Mesendoderm (in vitro differentiated cells): Measurements from ENCODE around the gene CALN1.

ENCODE experiments used
- DNase-seq: peaks from one replicate; pipeline ENCODE4 v3.0.0; 2013
- H2AK5ac ChIP-seq: 2 replicates; pipeline ENCODE4 v1.6.1; 2013; ENCODE audit warnings: low read length, inconsistent platforms
- H2BK120ac ChIP-seq: 2 replicates; pipeline ENCODE4 v1.6.1; 2013; ENCODE audit warnings: low read depth, mild to moderate bottlenecking, low read length, moderate library complexity, mixed read lengths
- H2BK15ac ChIP-seq: replicated peaks from 2 replicates; pipeline ENCODE4 v1.6.1; 2013; ENCODE audit warnings: low read depth, mild to moderate bottlenecking, moderate library complexity
- H2BK5ac ChIP-seq: 2 replicates; pipeline ENCODE4 v1.6.1; 2013; ENCODE audit warnings: low read length, inconsistent platforms
- H3K18ac ChIP-seq: 2 replicates; pipeline ENCODE4 v1.6.1; 2013; ENCODE audit warnings: mild to moderate bottlenecking, low read length, mixed read lengths
- H3K23ac ChIP-seq: one replicate; pipeline ENCODE4 v1.6.1; 2013; ENCODE audit warnings: low read length
- H3K27ac ChIP-seq: 2 replicates; pipeline ENCODE4 v1.5.1; 2013; ENCODE audit warnings: low read depth, mild to moderate bottlenecking, inconsistent platforms, low read length, moderate library complexity
- H3K27me3 ChIP-seq: 2 replicates; pipeline ENCODE4 v1.6.1; 2013; ENCODE audit warnings: low read length, control low read depth, mild to moderate bottlenecking, inconsistent platforms; ENCODE audit not compliant: insufficient read depth, poor library complexity
- H3K36me3 ChIP-seq: 2 replicates; pipeline ENCODE4 v1.6.1; 2013; ENCODE audit warnings: low read length, inconsistent platforms; ENCODE audit not compliant: control insufficient read depth, insufficient read depth
- H3K4ac ChIP-seq: one replicate; pipeline ENCODE4 v1.6.1; 2013; ENCODE audit warnings: low read depth, mild to moderate bottlenecking, low read length, moderate library complexity
- H3K4me1 ChIP-seq: 2 replicates; pipeline ENCODE4 v1.6.1; 2013; ENCODE audit warnings: low read depth, low read length, inconsistent platforms; ENCODE audit not compliant: control insufficient read depth
- H3K4me2 ChIP-seq: 2 replicates; pipeline ENCODE4 v1.6.1; 2013; ENCODE audit warnings: low read length
- H3K4me3 ChIP-seq: 2 replicates; pipeline ENCODE4 v1.5.1; 2013; ENCODE audit warnings: mild to moderate bottlenecking, low read length
- H3K56ac ChIP-seq: one replicate; pipeline ENCODE4 v1.6.1; 2013; ENCODE audit warnings: low read length
- H3K79me1 ChIP-seq: 2 replicates; pipeline ENCODE4 v1.6.1; 2013; ENCODE audit warnings: low read length, inconsistent platforms
- H3K79me2 ChIP-seq: 2 replicates; pipeline ENCODE4 v1.6.1; 2013; ENCODE audit warnings: mild to moderate bottlenecking, low read length; ENCODE audit not compliant: control insufficient read depth, insufficient read depth
- H3K9ac ChIP-seq: 2 replicates; pipeline ENCODE4 v1.6.1; 2013; ENCODE audit warnings: low read length, inconsistent platforms
- H4K5ac ChIP-seq: one replicate; pipeline ENCODE4 v1.6.1; 2013; ENCODE audit warnings: low read length
- H4K8ac ChIP-seq: one replicate; pipeline ENCODE4 v1.6.1; 2013; ENCODE audit warnings: low read depth, mild to moderate bottlenecking, control low read depth, low read length, moderate library complexity
- WGBS: extraction: QIAGEN DNeasy Blood & Tissue Kit; methylation state at CpG from one replicate; pipeline ENCODE4 v1.1.7; 2013; ENCODE audit warnings: low lambda C conversion rate, missing lambda C conversion rate; ENCODE audit not compliant: insufficient coverage; ENCODE audit errors: extremely low coverage; 5-methylcytosine and 5-hydroxymethylcytosine counted together

The CALN1 gene

GRCh38 chr7:72114129-72114528 lies 298.0 kb downstream of the CALN1 start:
- no peak overlapping the region for H4K5ac ChIP-seq
- H3K23ac ChIP-seq, result no peak overlapping the region
- H3K4ac ChIP-seq, result no peak overlapping the region
- H3K4me3 ChIP-seq, result no peak overlapping the region
- H3K36me3 ChIP-seq, result no peaks in the 10 kb centered on the region
- no peaks in the 10 kb centered on the region for H3K79me2 ChIP-seq
- no peak overlapping the region for H3K56ac ChIP-seq
- no peaks in the 10 kb centered on the region for H3K27me3 ChIP-seq
- H2AK5ac ChIP-seq, result no peak overlapping the region
- H3K4me1 ChIP-seq, result no peaks in the 10 kb centered on the region
- WGBS, result no CpG with 5 or more reads among the region's 2 CpGs
- no peak overlapping the region for H3K18ac ChIP-seq
- H2BK15ac ChIP-seq, result no peak overlapping the region
- no peaks in the 10 kb centered on the region for H3K79me1 ChIP-seq
- no peak overlapping the region for H3K27ac ChIP-seq
- no peak overlapping the region for H4K8ac ChIP-seq
- no peak for DNase-seq
- no peak overlapping the region for H3K4me2 ChIP-seq
- H3K9ac ChIP-seq, result no peak overlapping the region
- no peak overlapping the region for H2BK120ac ChIP-seq
- no peak overlapping the region for H2BK5ac ChIP-seq

GRCh38 chr7:72112992-72113391 lies 299.1 kb downstream of the CALN1 start:
- no peak overlapping the region for H2BK120ac ChIP-seq
- no peaks in the 10 kb centered on the region for H3K79me1 ChIP-seq
- H3K27me3 ChIP-seq, result no peaks in the 10 kb centered on the region
- H2BK15ac ChIP-seq, result no peak overlapping the region
- no peak for DNase-seq
- no peak overlapping the region for H3K4me3 ChIP-seq
- no CpG with 5 or more reads among the region's 5 CpGs for WGBS
- H3K4me1 ChIP-seq, result no peaks in the 10 kb centered on the region
- no peak overlapping the region for H3K4ac ChIP-seq
- no peaks in the 10 kb centered on the region for H3K79me2 ChIP-seq
- H4K5ac ChIP-seq, result no peak overlapping the region
- no peak overlapping the region for H2BK5ac ChIP-seq
- H3K56ac ChIP-seq, result no peak overlapping the region
- H3K23ac ChIP-seq, result no peak overlapping the region
- no peak overlapping the region for H4K8ac ChIP-seq
- H3K4me2 ChIP-seq, result no peak overlapping the region
- H3K9ac ChIP-seq, result no peak overlapping the region
- H3K18ac ChIP-seq, result no peak overlapping the region
- H3K27ac ChIP-seq, result no peak overlapping the region
- H2AK5ac ChIP-seq, result no peak overlapping the region
- no peaks in the 10 kb centered on the region for H3K36me3 ChIP-seq

GRCh38 chr7:72112530-72112929 lies 299.6 kb downstream of the CALN1 start:
- H2BK120ac ChIP-seq, result no peak overlapping the region
- H3K79me2 ChIP-seq, result no peaks in the 10 kb centered on the region
- no peaks in the 10 kb centered on the region for H3K79me1 ChIP-seq
- H3K27ac ChIP-seq, result no peak overlapping the region
- H3K4me3 ChIP-seq, result no peak overlapping the region
- no peak overlapping the region for H2BK15ac ChIP-seq
- H3K56ac ChIP-seq, result no peak overlapping the region
- no peak overlapping the region for H4K8ac ChIP-seq
- no peaks in the 10 kb centered on the region for H3K4me1 ChIP-seq
- H3K36me3 ChIP-seq, result no peaks in the 10 kb centered on the region
- no peak overlapping the region for H3K18ac ChIP-seq
- H2AK5ac ChIP-seq, result no peak overlapping the region
- H3K9ac ChIP-seq, result no peak overlapping the region
- WGBS, result no CpG with 5 or more reads among the region's 4 CpGs
- H3K4ac ChIP-seq, result no peak overlapping the region
- no peak overlapping the region for H2BK5ac ChIP-seq
- H3K4me2 ChIP-seq, result no peak overlapping the region
- H3K27me3 ChIP-seq, result no peaks in the 10 kb centered on the region
- H3K23ac ChIP-seq, result no peak overlapping the region
- no peak overlapping the region for H4K5ac ChIP-seq
- no peak for DNase-seq

- no peak overlapping the region for H3K9ac ChIP-seq
- no peaks in the 10 kb centered on the region for H3K27me3 ChIP-seq
- H3K79me2 ChIP-seq, result no peaks in the 10 kb centered on the region
- no peak overlapping the region for H4K5ac ChIP-seq
- H2BK15ac ChIP-seq, result no peak overlapping the region
- H3K56ac ChIP-seq, result no peak overlapping the region
- no peak overlapping the region for H2BK120ac ChIP-seq
- no CpG with 5 or more reads among the region's 8 CpGs for WGBS
- H3K4ac ChIP-seq, result no peak overlapping the region
- H3K4me3 ChIP-seq, result no peak overlapping the region
- no peak overlapping the region for H3K4me2 ChIP-seq
- H3K36me3 ChIP-seq, result no peaks in the 10 kb centered on the region
- no peaks in the 10 kb centered on the region for H3K4me1 ChIP-seq
- no peaks in the 10 kb centered on the region for H3K79me1 ChIP-seq
- H2AK5ac ChIP-seq, result no peak overlapping the region
- no peak overlapping the region for H3K18ac ChIP-seq
- no peak overlapping the region for H3K23ac ChIP-seq
- no peak overlapping the region for H3K27ac ChIP-seq
- H4K8ac ChIP-seq, result no peak overlapping the region
- H2BK5ac ChIP-seq, result no peak overlapping the region
- no peak for DNase-seq
Observed at GRCh38 chr7:72111086-72111485, 301.1 kb downstream of the CALN1 start.

- no peaks in the 10 kb centered on the region for H3K79me2 ChIP-seq
- H3K27ac ChIP-seq, result no peak overlapping the region
- H3K4me1 ChIP-seq, result no peaks in the 10 kb centered on the region
- no peak overlapping the region for H3K4me3 ChIP-seq
- no peak overlapping the region for H3K23ac ChIP-seq
- H2AK5ac ChIP-seq, result no peak overlapping the region
- H4K5ac ChIP-seq, result no peak overlapping the region
- H3K79me1 ChIP-seq, result no peaks in the 10 kb centered on the region
- no peak overlapping the region for H2BK5ac ChIP-seq
- H3K18ac ChIP-seq, result no peak overlapping the region
- H3K56ac ChIP-seq, result no peak overlapping the region
- no CpG with 5 or more reads among the region's 8 CpGs for whole genome bisulfite sequencing
- DNase-seq, result no peak
- H2BK120ac ChIP-seq, result no peak overlapping the region
- no peak overlapping the region for H4K8ac ChIP-seq
- H3K4me2 ChIP-seq, result no peak overlapping the region
- H3K36me3 ChIP-seq, result no peaks in the 10 kb centered on the region
- no peak overlapping the region for H3K4ac ChIP-seq
- no peak overlapping the region for H2BK15ac ChIP-seq
- H3K9ac ChIP-seq, result no peak overlapping the region
- no peaks in the 10 kb centered on the region for H3K27me3 ChIP-seq
Observed at GRCh38 chr7:72109566-72109965, 302.6 kb downstream of the CALN1 start.

- no peak overlapping the region for H3K4me2 ChIP-seq
- H3K79me1 ChIP-seq, result no peaks in the 10 kb centered on the region
- no peak overlapping the region for H2AK5ac ChIP-seq
- H3K79me2 ChIP-seq, result no peaks in the 10 kb centered on the region
- DNase-seq, result no peak
- H3K27ac ChIP-seq, result no peak overlapping the region
- 100% methylated on average over 1 of the region's 1 CpG for WGBS
- H3K36me3 ChIP-seq, result no peaks in the 10 kb centered on the region
- H3K56ac ChIP-seq, result no peak overlapping the region
- no peak overlapping the region for H4K8ac ChIP-seq
- no peak overlapping the region for H4K5ac ChIP-seq
- no peak overlapping the region for H3K4me3 ChIP-seq
- H2BK15ac ChIP-seq, result no peak overlapping the region
- no peak overlapping the region for H2BK120ac ChIP-seq
- no peaks in the 10 kb centered on the region for H3K27me3 ChIP-seq
- no peaks in the 10 kb centered on the region for H3K4me1 ChIP-seq
- no peak overlapping the region for H3K18ac ChIP-seq
- H2BK5ac ChIP-seq, result no peak overlapping the region
- H3K4ac ChIP-seq, result no peak overlapping the region
- no peak overlapping the region for H3K23ac ChIP-seq
- H3K9ac ChIP-seq, result no peak overlapping the region
Observed at GRCh38 chr7:72106405-72106804, 305.7 kb downstream of the CALN1 start.
